GM21526 (cell line): Measurements from ENCODE around the gene ADAT3.
"Not testable (repeated sequence)": the region's sequence is repeated elsewhere in the genome, so short reads cannot be mapped to it uniquely, and the experiment has no call there.

ENCODE experiments used
- ATAC-seq: cut with Tn5 transposase; IDR thresholded peaks from one replicate; pipeline ENCODE4 v1.9.1; 2021; ENCODE audit warnings: moderate library complexity; ENCODE audit not compliant: unreplicated experiment, low FRiP score

ADAT3 gene

GRCh38 chr19:1866693-1867348, 38.4 kb upstream of the ADAT3 start:
- ATAC-seq = no peak

- no peak for ATAC-seq
Observed at GRCh38 chr19:1867349-1867724, 37.9 kb upstream of the ADAT3 start.

GRCh38 chr19:1868971-1869370, 36.2 kb upstream of the ADAT3 start:
- ATAC-seq = no peak

- ATAC-seq = no peak
Observed at GRCh38 chr19:1871140-1871597, 34.0 kb upstream of the ADAT3 start.

GRCh38 chr19:1871630-1872029, 33.6 kb upstream of the ADAT3 start:
- ATAC-seq = no peak

GRCh38 chr19:1872807-1873523, 32.2 kb upstream of the ADAT3 start:
- no peak for ATAC-seq

- no peak for ATAC-seq
Observed at GRCh38 chr19:1873524-1874473, 31.4 kb upstream of the ADAT3 start.

- ATAC-seq = no peak
Observed at GRCh38 chr19:1874554-1875185, 30.5 kb upstream of the ADAT3 start.

- ATAC-seq = peak; percentile 5
Observed at GRCh38 chr19:1875265-1875645, 29.9 kb upstream of the ADAT3 start.

- ATAC-seq = peak; percentile 81
Observed at GRCh38 chr19:1875646-1876495, 29.3 kb upstream of the ADAT3 start.

- ATAC-seq = not testable (repeated sequence)
Observed at GRCh38 chr19:1876496-1877279, 28.5 kb upstream of the ADAT3 start.

GRCh38 chr19:1877280-1877660, 27.9 kb upstream of the ADAT3 start:
- not testable (repeated sequence) for ATAC-seq

GRCh38 chr19:1878583-1878982, 26.6 kb upstream of the ADAT3 start:
- ATAC-seq = not testable (repeated sequence)

GRCh38 chr19:1879982-1880381, 25.2 kb upstream of the ADAT3 start:
- not testable (repeated sequence) for ATAC-seq

- ATAC-seq = no peak
Observed at GRCh38 chr19:1880611-1881392, 24.4 kb upstream of the ADAT3 start.

GRCh38 chr19:1881393-1882088, 23.7 kb upstream of the ADAT3 start:
- not testable (repeated sequence) for ATAC-seq

GRCh38 chr19:1882089-1882785, 23.0 kb upstream of the ADAT3 start:
- no peak for ATAC-seq
